Lung (tissue), 12 donors: ENCODE results near the gene COX6A1. TPM values are rescaled to one million over a fixed set of nuclear protein-coding genes. Genes with fewer than 3 reads are reported as not detected.

Experiments used
- ATAC-seq: fragments of 200-7000 bp; cut with Tn5 transposase; one replicate; pipeline ENCODE4 v1.9.1; 2020; ENCODE audit warnings: moderate number of reproducible peaks; ENCODE audit not compliant: insufficient read depth, low FRiP score
- DNase-seq, 3 donors: peaks; one replicate each; pipeline ENCODE4 v3.0.0-alpha.2; 2013 to 2017
- H3K27ac ChIP-seq, 2 donors: one replicate each; pipeline ENCODE4 v1.5.1; 2013; ENCODE audit warnings: mild to moderate bottlenecking in 2 of 2, moderate library complexity in 2 of 2, control low read depth in 1 of 2, inconsistent platforms in 1 of 2, low read depth in 1 of 2, low read length in 1 of 2
- H3K27me3 ChIP-seq, 3 donors: one replicate each; pipeline ENCODE4 v1.5.1; 2013; ENCODE audit warnings: low read length in 2 of 3; ENCODE audit not compliant: control insufficient read depth in 3 of 3, insufficient read depth in 3 of 3
- H3K36me3 ChIP-seq, 4 donors: one replicate each; pipeline ENCODE4 v1.5.1; 2013; ENCODE audit warnings: low read length in 4 of 4, mild to moderate bottlenecking in 1 of 4, moderate library complexity in 1 of 4; ENCODE audit not compliant: control insufficient read depth in 4 of 4, insufficient read depth in 4 of 4
- H3K4me1 ChIP-seq, 5 donors: one replicate each; pipeline ENCODE4 v1.5.1; 2013; ENCODE audit warnings: low read length in 5 of 5, mild to moderate bottlenecking in 2 of 5, moderate library complexity in 1 of 5; ENCODE audit not compliant: control insufficient read depth in 5 of 5, insufficient read depth in 5 of 5
- H3K4me3 ChIP-seq: one replicate; pipeline ENCODE4 v1.5.1; 2013; ENCODE audit warnings: mild to moderate bottlenecking, control low read depth, moderate library complexity
- H3K9ac ChIP-seq, 2 donors: one replicate each; pipeline ENCODE4 v1.5.1; 2013; ENCODE audit warnings: low read length in 2 of 2, control low read depth in 1 of 2; ENCODE audit not compliant: insufficient read depth in 1 of 2
- H3K9me3 ChIP-seq, 4 donors: one replicate each; pipeline ENCODE4 v1.5.1; 2013; ENCODE audit warnings: low read length in 3 of 4, mild to moderate bottlenecking in 1 of 4, moderate library complexity in 1 of 4; ENCODE audit not compliant: control insufficient read depth in 4 of 4, insufficient read depth in 3 of 4
- CTCF ChIP-seq: IDR thresholded peaks from 2 replicates; pipeline ENCODE4 v1.5.1; 2012; ENCODE audit warnings: mild to moderate bottlenecking; ENCODE audit errors: control extremely low read depth, extremely low read depth
- whole genome bisulfite sequencing, 2 donors: extraction: QIAGEN DNeasy Blood & Tissue Kit; methylation state at CpG; one replicate each; pipeline ENCODE4 v1.1.7; 2013; 5-methylcytosine and 5-hydroxymethylcytosine counted together
- polyA plus RNA-seq, 2 donors: library from polyadenylated mRNA; stranded (reverse); fragments of 200-250 nt; gene quantifications; one replicate each; pipeline ENCODE4 v1.2.1, GENCODE V29; 2013
- total RNA-seq, 2 donors: library from RNA; depleted of rRNA in 1 of 2; stranded (reverse); fragments of >200 nt in 1 of 2; gene quantifications; one replicate each; pipeline ENCODE4 v1.2.1, GENCODE V29; 2014 to 2021
- donor health status: control.
- donor health status: control.
- donor health status: Bipolar disorder and iron deficiency.
- donor health status: healthy.
- donor health status: DM: yes; HTN: yes; CAD: no.

COX6A1 gene
- total and polyA plus RNA-seq, 4 donors, result 211 to 1,397 (median 525) TPM

GRCh38 chr12:120429368-120429767 lies 8.5 kb upstream of the COX6A1 start:
- no peak for ATAC-seq
- H3K4me3 ChIP-seq, result no peak overlapping the region

GRCh38 chr12:120432772-120433525 lies 5.0 kb upstream of the COX6A1 start:
- DNase-seq, result no peak
- WGBS, 2 donors, result 59 to 64% methylated on average over 10 of the region's 10 CpGs
- Histone ChIP-seq H3K36me3 (no peaks in the 10 kb centered on the region), H3K27me3 (no peaks in the 10 kb centered on the region), H3K4me3 (no peak overlapping the region), H3K9me3 (no peaks in the 10 kb centered on the region), H3K9ac (no peak overlapping the region), H3K27ac (no peak overlapping the region), H3K4me1 (no peaks in the 10 kb centered on the region)
- no peak for TF ChIP-seq CTCF
- no peak for ATAC-seq

More at GRCh38 chr12:120429368-120429767, 8.5 kb upstream of the COX6A1 start:
- DNase-seq, result no peak
- 74 to 84% methylated on average over 7 of the region's 7 CpGs for WGBS, 2 donors
- Histone ChIP-seq H3K9ac (no peak overlapping the region), H3K9me3 (no peaks in the 10 kb centered on the region), H3K4me1 (no peaks in the 10 kb centered on the region), H3K36me3 (no peaks in the 10 kb centered on the region), H3K27ac (no peak overlapping the region), H3K27me3 (no peaks in the 10 kb centered on the region)
- no peak for TF ChIP-seq CTCF

- Histone ChIP-seq H3K4me1 (peaks cover 3 to 7% (median 6%) of the 10 kb centered on the region in 5 donors), H3K27ac (peak overlapping the region; percentile 81 to 82), H3K9ac (peak overlapping the region in 1 of 2 donors; percentile 65), H3K36me3 (peaks cover 0 to 23% (median 7%) of the 10 kb centered on the region in 4 donors), H3K27me3 (no peaks in the 10 kb centered on the region), H3K4me3 (peak overlapping the region; percentile 72), H3K9me3 (no peaks in the 10 kb centered on the region)
- DNase-seq (no peak), ATAC-seq (no peak)
- WGBS, 2 donors, result 41 to 45% methylated on average over 17 of the region's 17 CpGs
- TF ChIP-seq CTCF, result no peak
These were observed 734 bp downstream of the COX6A1 start for GRCh38 chr12:120438495-120439198.
